ENCODE measurements around the gene FNDC1.

FNDC1 gene

DNA sequence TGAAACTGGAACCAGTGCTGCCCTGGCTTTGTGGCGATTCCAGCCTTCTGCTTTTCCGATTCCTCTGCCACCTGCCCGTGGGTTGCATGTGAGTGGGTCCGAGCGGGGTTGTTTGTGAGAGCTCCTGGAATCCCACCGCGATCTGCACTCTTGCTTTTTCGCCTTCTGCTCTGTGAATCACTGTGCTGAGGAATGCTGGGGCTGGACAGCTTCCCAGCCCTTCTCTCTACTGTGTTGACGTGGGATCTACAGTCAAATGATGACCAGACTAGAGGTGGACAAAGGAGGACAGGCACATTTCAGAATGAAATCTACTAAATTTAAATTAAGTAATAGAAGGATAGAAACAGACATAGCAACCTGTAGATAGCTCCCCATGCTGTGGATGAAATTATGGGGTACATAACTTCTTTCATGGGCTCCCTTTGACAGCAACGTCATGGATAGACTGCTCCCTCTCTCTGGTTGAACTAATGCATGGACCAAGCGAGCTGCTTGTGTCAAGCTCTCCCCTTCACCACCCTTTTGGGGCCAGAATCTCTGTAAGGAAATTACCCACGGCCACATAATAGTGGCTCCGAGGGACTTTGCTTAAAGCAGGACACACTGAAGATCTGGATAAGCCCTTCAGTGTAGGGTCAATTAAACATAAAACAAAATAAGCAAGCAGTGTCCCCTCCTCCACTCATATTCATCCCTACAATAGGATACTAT is 2.0 kb downstream of the FNDC1 start:
- no peak overlapping the region for H3K4me3 ChIP-seq (ENCODE audit: low read length)
- H3K4me2 ChIP-seq (ENCODE audit: low read length), result no peak overlapping the region
- no peak overlapping the region for H4K5ac ChIP-seq (ENCODE audit: low read length)
- no peaks in the 10 kb centered on the region for H3K4me1 ChIP-seq (ENCODE audit: control insufficient read depth, low read depth, low read length)
- DNase-seq, result no peak
- H3K9ac ChIP-seq (ENCODE audit: low read length), result no peak overlapping the region
- no peaks in the 10 kb centered on the region for H3K79me2 ChIP-seq (ENCODE audit: control insufficient read depth, insufficient read depth, low read length)
- H3K79me1 ChIP-seq (ENCODE audit: low read length), result no peaks in the 10 kb centered on the region
- no peak overlapping the region for H3K27ac ChIP-seq (ENCODE audit: low read depth, low read length)
- H3K27me3 ChIP-seq (ENCODE audit: insufficient read depth, low read length, poor library complexity), result peaks cover 13% of the 10 kb centered on the region
- H2BK120ac ChIP-seq (ENCODE audit: low read depth, low read length), result no peak overlapping the region
- H4K8ac ChIP-seq (ENCODE audit: low read depth, low read length), result no peak overlapping the region
- no peak overlapping the region for H2AK5ac ChIP-seq (ENCODE audit: low read length)
- no peak overlapping the region for H3K4ac ChIP-seq (ENCODE audit: low read depth, low read length)
- H3K56ac ChIP-seq (ENCODE audit: low read length), result no peak overlapping the region
- no CpG with 5 or more reads among the region's 13 CpGs for WGBS (ENCODE audit: extremely low coverage, insufficient coverage, low lambda C conversion rate)
- H2BK5ac ChIP-seq (ENCODE audit: low read length), result no peak overlapping the region
- no peak overlapping the region for H2BK15ac ChIP-seq (replicated peaks; ENCODE audit: low read depth)
- H3K18ac ChIP-seq (ENCODE audit: low read length), result no peak overlapping the region
- no peaks in the 10 kb centered on the region for H3K36me3 ChIP-seq (ENCODE audit: control insufficient read depth, insufficient read depth, low read length)
- H3K23ac ChIP-seq (ENCODE audit: low read length), result no peak overlapping the region

DNA sequence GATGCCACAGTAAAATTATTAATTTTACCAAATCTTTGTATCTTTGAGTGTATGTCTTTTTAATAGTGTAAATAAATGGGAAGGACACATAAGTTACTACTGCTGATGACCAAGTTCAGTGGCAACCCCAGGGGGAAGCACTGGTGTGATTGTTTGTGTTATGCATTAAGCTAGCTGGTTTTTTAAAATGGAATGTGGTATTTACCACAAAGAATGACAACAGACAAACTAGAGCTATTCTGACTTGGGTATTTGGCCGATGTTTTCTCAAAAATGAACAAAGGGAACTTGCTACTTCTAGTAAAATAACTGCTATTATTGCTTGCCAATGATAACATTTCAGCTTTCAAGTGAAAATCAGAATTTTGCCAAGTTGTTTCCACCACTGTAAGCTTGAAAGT is 2.9 kb downstream of the FNDC1 start:
- H3K9ac ChIP-seq (ENCODE audit: low read length), result no peak overlapping the region
- no peak overlapping the region for H3K4ac ChIP-seq (ENCODE audit: low read depth, low read length)
- H3K23ac ChIP-seq (ENCODE audit: low read length), result no peak overlapping the region
- H2BK5ac ChIP-seq (ENCODE audit: low read length), result no peak overlapping the region
- H2BK15ac ChIP-seq (replicated peaks; ENCODE audit: low read depth), result no peak overlapping the region
- no peak overlapping the region for H3K4me3 ChIP-seq (ENCODE audit: low read length)
- H2BK120ac ChIP-seq (ENCODE audit: low read depth, low read length), result no peak overlapping the region
- no peaks in the 10 kb centered on the region for H3K4me1 ChIP-seq (ENCODE audit: control insufficient read depth, low read depth, low read length)
- no CpG with 5 or more reads among the region's 1 CpG for WGBS (ENCODE audit: extremely low coverage, insufficient coverage, low lambda C conversion rate)
- H3K18ac ChIP-seq (ENCODE audit: low read length), result no peak overlapping the region
- peaks cover 13% of the 10 kb centered on the region for H3K27me3 ChIP-seq (ENCODE audit: insufficient read depth, low read length, poor library complexity)
- no peak overlapping the region for H3K4me2 ChIP-seq (ENCODE audit: low read length)
- H3K56ac ChIP-seq (ENCODE audit: low read length), result no peak overlapping the region
- no peaks in the 10 kb centered on the region for H3K79me2 ChIP-seq (ENCODE audit: control insufficient read depth, insufficient read depth, low read length)
- H3K79me1 ChIP-seq (ENCODE audit: low read length), result no peaks in the 10 kb centered on the region
- no peak overlapping the region for H2AK5ac ChIP-seq (ENCODE audit: low read length)
- no peak for DNase-seq
- H4K8ac ChIP-seq (ENCODE audit: low read depth, low read length), result no peak overlapping the region
- H3K36me3 ChIP-seq (ENCODE audit: control insufficient read depth, insufficient read depth, low read length), result no peaks in the 10 kb centered on the region
- H4K5ac ChIP-seq (ENCODE audit: low read length), result no peak overlapping the region
- H3K27ac ChIP-seq (ENCODE audit: low read depth, low read length), result no peak overlapping the region

- peak; percentile 76 for DNase-seq
These were observed 5.2 kb downstream of the FNDC1 start for GRCh38 chr6:159174263-159174969.

DNA sequence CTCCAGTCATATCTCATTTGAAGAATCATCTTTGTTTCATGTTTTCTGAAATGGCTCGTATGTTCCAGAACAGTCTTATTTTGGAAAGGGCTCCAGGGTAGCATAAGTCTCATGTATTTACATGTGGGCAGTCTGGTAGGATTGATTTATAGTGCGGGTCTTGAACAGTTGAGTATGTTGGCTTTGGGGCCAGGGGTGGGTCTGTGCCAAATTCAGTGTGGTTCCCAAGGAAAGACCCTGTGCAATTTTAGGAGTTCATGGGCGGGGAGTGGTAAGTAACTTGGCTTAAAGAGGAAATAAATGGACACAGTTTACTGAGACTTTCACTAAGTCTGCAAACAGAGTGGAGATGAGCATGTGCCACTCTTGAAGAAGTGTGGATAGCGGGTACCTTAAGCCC is 7.7 kb downstream of the FNDC1 start:
- no peak overlapping the region for H2BK120ac ChIP-seq (ENCODE audit: low read depth, low read length)
- no peak overlapping the region for H3K4ac ChIP-seq (ENCODE audit: low read depth, low read length)
- no CpG with 5 or more reads among the region's 4 CpGs for WGBS (ENCODE audit: extremely low coverage, insufficient coverage, low lambda C conversion rate)

More at GRCh38 chr6:159174263-159174969, 5.2 kb downstream of the FNDC1 start:
- no peak overlapping the region for H3K4me3 ChIP-seq (ENCODE audit: low read length)
- H3K36me3 ChIP-seq (ENCODE audit: control insufficient read depth, insufficient read depth, low read length), result no peaks in the 10 kb centered on the region
- no peaks in the 10 kb centered on the region for H3K79me2 ChIP-seq (ENCODE audit: control insufficient read depth, insufficient read depth, low read length)
- H4K5ac ChIP-seq (ENCODE audit: low read length), result no peak overlapping the region
- no peak overlapping the region for H3K9ac ChIP-seq (ENCODE audit: low read length)
- no peak overlapping the region for H3K23ac ChIP-seq (ENCODE audit: low read length)
- no peak overlapping the region for H2AK5ac ChIP-seq (ENCODE audit: low read length)
- H3K18ac ChIP-seq (ENCODE audit: low read length), result no peak overlapping the region
- H3K27ac ChIP-seq (ENCODE audit: low read depth, low read length), result no peak overlapping the region
- no peaks in the 10 kb centered on the region for H3K79me1 ChIP-seq (ENCODE audit: low read length)
- no peak overlapping the region for H4K8ac ChIP-seq (ENCODE audit: low read depth, low read length)
- no CpG with 5 or more reads among the region's 19 CpGs for WGBS (ENCODE audit: extremely low coverage, insufficient coverage, low lambda C conversion rate)
- H2BK15ac ChIP-seq (replicated peaks; ENCODE audit: low read depth), result no peak overlapping the region
- H3K56ac ChIP-seq (ENCODE audit: low read length), result no peak overlapping the region
- peaks cover 13% of the 10 kb centered on the region for H3K27me3 ChIP-seq (ENCODE audit: insufficient read depth, low read length, poor library complexity)
- no peak overlapping the region for H3K4me2 ChIP-seq (ENCODE audit: low read length)
- H2BK5ac ChIP-seq (ENCODE audit: low read length), result no peak overlapping the region
- no peak overlapping the region for H2BK120ac ChIP-seq (ENCODE audit: low read depth, low read length)
- H3K4me1 ChIP-seq (ENCODE audit: control insufficient read depth, low read depth, low read length), result no peaks in the 10 kb centered on the region
- no peak overlapping the region for H3K4ac ChIP-seq (ENCODE audit: low read depth, low read length)

DNA sequence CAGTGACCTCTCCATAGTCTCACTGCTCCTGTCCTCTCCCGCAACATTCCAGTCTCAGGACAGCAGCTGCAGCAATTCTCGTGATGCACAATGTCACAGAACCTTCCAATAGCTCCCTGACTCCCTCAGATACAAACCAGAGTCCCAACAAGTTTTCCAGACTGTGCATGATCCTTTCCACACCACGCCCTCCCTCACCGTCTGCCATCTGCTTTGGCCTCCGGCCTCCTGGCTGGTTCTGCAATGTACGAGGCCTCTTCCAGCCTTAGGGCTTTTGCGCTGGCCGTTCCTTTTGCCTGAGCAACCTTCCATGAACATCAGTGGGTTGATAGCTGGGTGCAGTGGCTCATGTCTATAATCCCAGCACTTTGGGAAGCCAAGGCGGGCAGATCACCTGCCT is 9.6 kb downstream of the FNDC1 start:
- no CpG with 5 or more reads among the region's 9 CpGs for WGBS (ENCODE audit: extremely low coverage, insufficient coverage, low lambda C conversion rate)
- Histone ChIP-seq H3K4ac (ENCODE audit: low read depth, low read length) (no peak overlapping the region), H2BK15ac (replicated peaks; ENCODE audit: low read depth) (no peak overlapping the region), H3K56ac (ENCODE audit: low read length) (no peak overlapping the region), H3K27ac (ENCODE audit: low read depth, low read length) (no peak overlapping the region), H3K79me2 (ENCODE audit: control insufficient read depth, insufficient read depth, low read length) (no peaks in the 10 kb centered on the region), H3K4me3 (ENCODE audit: low read length) (no peak overlapping the region), H3K79me1 (ENCODE audit: low read length) (no peaks in the 10 kb centered on the region), H3K27me3 (ENCODE audit: insufficient read depth, low read length, poor library complexity) (no peaks in the 10 kb centered on the region), H3K23ac (ENCODE audit: low read length) (no peak overlapping the region), H3K4me1 (ENCODE audit: control insufficient read depth, low read depth, low read length) (no peaks in the 10 kb centered on the region), H2BK120ac (ENCODE audit: low read depth, low read length) (no peak overlapping the region), H3K36me3 (ENCODE audit: control insufficient read depth, insufficient read depth, low read length) (no peaks in the 10 kb centered on the region), H3K9ac (ENCODE audit: low read length) (no peak overlapping the region), H4K5ac (ENCODE audit: low read length) (no peak overlapping the region), H3K18ac (ENCODE audit: low read length) (no peak overlapping the region), H3K4me2 (ENCODE audit: low read length) (no peak overlapping the region), H2BK5ac (ENCODE audit: low read length) (no peak overlapping the region), H2AK5ac (ENCODE audit: low read length) (no peak overlapping the region), H4K8ac (ENCODE audit: low read depth, low read length) (no peak overlapping the region)
- DNase-seq, result no peak

More for the DNA sequence above, 7.7 kb downstream of the FNDC1 start:
- no peaks in the 10 kb centered on the region for H3K79me2 ChIP-seq (ENCODE audit: control insufficient read depth, insufficient read depth, low read length)
- no peak overlapping the region for H3K27ac ChIP-seq (ENCODE audit: low read depth, low read length)
- no peaks in the 10 kb centered on the region for H3K79me1 ChIP-seq (ENCODE audit: low read length)
- H2BK5ac ChIP-seq (ENCODE audit: low read length), result no peak overlapping the region
- H4K5ac ChIP-seq (ENCODE audit: low read length), result no peak overlapping the region
- H3K27me3 ChIP-seq (ENCODE audit: insufficient read depth, low read length, poor library complexity), result no peaks in the 10 kb centered on the region
- H3K4me2 ChIP-seq (ENCODE audit: low read length), result no peak overlapping the region
- no peaks in the 10 kb centered on the region for H3K4me1 ChIP-seq (ENCODE audit: control insufficient read depth, low read depth, low read length)
- no peak overlapping the region for H3K56ac ChIP-seq (ENCODE audit: low read length)
- no peak overlapping the region for H3K18ac ChIP-seq (ENCODE audit: low read length)
- DNase-seq, result no peak
- no peak overlapping the region for H2BK15ac ChIP-seq (replicated peaks; ENCODE audit: low read depth)
- no peaks in the 10 kb centered on the region for H3K36me3 ChIP-seq (ENCODE audit: control insufficient read depth, insufficient read depth, low read length)
- H3K23ac ChIP-seq (ENCODE audit: low read length), result no peak overlapping the region
- H3K4me3 ChIP-seq (ENCODE audit: low read length), result no peak overlapping the region
- no peak overlapping the region for H4K8ac ChIP-seq (ENCODE audit: low read depth, low read length)
- no peak overlapping the region for H3K9ac ChIP-seq (ENCODE audit: low read length)
- H2AK5ac ChIP-seq (ENCODE audit: low read length), result no peak overlapping the region

Data from mesendoderm (in vitro differentiated cells).